COLO668 (cell line): ENCODE results near the gene SH2D3A.
"Not testable (repeated sequence)": the region's sequence is repeated elsewhere in the genome, so short reads cannot be mapped to it uniquely, and the experiment has no call there.

Experiments used
- DNase-seq: peaks from one replicate; lab custom pipeline; 2025; ENCODE audit not compliant: unreplicated experiment; lab: John Stamatoyannopoulos, UW

Gene SH2D3A

DNA sequence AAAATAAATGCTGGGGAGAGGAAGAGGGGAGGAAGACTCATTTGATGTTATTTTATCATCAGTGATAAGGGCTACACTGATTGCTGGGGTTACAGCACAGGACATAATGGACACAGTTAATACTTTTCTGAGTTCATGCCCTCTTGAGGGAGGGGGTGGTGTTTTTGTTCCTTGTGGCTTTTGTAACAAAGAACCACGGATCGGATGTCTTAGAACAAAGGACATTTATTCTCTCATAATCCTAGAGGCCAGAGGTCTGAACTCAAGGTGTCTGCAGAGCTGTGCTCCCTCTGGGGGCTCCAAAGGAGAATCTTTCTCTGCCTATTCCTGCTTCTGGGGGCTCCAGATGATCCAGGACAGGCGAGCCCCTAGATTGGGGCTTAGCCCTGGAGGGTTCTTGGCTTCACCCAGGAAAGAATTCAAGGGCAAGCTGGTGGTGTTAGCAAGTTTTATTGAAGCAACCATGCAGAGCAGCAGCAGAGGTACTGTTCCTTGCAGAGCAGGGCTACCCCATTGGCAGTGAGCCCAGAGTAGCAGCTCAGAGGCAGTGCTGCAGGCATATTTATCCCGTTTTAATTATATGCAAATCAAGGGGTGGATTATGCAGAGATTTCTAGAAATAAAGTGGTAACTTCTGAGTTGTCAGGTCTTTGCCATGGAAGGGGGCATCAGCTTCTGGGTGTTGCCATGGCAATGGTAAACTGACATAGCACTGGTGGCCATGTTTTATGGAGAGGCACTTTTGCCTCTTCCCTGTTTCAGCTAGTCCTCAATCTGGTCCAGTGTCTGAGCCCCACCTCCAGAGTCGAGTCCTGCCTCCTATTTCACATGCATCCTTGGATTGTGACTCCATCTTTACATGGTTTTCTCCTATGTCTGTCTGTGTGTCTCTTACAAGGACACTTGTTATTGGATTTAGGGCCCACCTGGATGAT lies 23.2 kb upstream of the SH2D3A start:
- DNase-seq: no peak

- no peak for DNase-seq
Observed at GRCh38 chr19:6788896-6789295, 21.7 kb upstream of the SH2D3A start.

DNA sequence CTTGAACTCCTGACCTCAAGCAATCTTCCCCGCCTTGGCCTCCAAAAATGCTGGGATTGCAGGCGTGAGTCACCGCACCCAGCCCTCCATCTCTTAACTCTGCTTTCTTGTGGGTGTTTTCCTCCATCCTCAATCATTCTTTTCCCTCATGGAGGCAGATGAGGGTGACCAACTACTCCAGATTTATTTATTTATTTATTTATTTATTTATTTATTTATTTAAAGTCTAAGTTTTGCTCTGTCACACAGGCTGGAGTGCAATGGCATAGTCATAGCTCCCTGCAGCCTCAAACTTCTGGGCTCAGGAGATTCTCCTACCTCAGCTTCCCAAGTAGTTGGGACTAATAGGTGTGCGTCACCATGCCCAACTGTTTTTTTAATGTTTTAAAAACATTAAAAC lies 20.2 kb upstream of the SH2D3A start:
- DNase-seq: no peak

DNA sequence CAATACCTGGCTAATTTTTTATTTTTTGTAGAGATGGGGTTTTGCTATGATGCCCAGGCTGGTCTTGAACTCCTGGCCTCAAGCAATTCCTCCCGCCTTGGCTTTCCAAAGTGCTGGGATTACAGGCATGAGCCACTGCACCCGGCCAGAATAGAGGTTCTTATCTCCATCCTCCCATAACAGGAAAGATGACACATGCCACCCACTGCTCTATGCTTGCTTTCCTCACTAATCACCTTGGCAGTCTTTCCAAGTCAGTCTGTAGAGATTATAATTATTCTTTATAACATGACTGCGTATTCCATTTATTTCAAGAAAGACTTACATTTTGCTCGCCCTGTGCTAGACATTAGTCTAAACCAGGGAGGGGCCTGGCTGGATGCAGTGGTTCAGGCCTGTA lies 12.0 kb upstream of the SH2D3A start:
- no peak for DNase-seq

GRCh38 chr19:6778386-6778785 lies 11.2 kb upstream of the SH2D3A start:
- no peak for DNase-seq

DNA sequence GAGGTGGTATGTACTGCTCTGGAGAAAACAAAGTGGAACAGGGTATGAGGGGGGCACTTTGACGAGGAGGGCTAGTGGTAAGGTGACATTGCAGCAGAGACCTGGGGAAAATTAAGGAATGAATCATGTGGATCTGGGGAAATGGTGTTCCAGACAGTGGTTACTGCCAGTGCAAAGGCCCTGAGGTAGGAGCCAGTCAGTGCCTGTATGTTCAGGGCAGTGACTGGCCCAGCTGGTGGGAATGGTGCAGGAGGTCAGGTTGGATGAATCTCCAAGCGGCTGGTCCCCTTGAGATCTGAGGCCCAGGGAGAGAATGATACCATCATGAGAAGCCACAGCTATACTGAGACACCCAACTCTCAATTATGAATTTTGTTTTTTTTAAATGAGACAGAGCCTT lies 10.2 kb upstream of the SH2D3A start:
- no peak for DNase-seq

DNA sequence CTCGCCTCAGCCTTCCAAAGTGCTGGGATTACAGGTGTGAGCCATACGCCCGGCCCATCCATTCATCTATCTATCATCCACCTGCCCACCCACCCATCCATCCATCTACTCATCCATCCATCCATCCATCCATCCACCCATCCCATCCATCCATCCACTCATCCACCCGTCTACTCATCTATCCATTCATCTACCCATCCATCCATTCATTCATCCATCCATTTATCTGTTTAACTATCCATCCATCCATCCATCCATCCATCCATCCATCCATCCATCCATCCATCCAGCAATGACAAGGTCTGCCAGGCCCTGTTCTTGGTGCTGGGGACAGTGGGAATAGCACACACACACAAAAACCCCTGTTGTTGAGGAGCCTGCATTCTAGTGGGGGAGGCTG lies 9.8 kb upstream of the SH2D3A start:
- no peak for DNase-seq

DNA sequence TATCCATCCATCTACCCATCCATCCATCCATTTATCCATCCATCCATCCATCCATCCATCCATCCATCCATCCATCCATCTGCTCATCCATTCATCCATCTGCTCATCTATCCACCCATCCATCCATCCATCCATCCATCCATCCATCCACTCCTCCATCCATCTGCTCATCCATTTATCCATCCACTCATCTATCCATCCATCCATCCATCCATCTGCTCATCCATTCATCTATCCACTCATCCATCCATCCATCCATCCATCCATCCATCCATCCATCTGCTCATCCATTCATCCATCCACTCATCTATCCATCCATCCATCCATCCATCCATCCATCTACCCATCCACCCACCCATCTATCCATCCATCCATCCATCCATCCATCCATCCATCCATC lies 8.8 kb upstream of the SH2D3A start:
- DNase-seq: not testable (repeated sequence)

- no peak for DNase-seq
Observed at GRCh38 chr19:6774821-6775707, 7.8 kb upstream of the SH2D3A start.

DNA sequence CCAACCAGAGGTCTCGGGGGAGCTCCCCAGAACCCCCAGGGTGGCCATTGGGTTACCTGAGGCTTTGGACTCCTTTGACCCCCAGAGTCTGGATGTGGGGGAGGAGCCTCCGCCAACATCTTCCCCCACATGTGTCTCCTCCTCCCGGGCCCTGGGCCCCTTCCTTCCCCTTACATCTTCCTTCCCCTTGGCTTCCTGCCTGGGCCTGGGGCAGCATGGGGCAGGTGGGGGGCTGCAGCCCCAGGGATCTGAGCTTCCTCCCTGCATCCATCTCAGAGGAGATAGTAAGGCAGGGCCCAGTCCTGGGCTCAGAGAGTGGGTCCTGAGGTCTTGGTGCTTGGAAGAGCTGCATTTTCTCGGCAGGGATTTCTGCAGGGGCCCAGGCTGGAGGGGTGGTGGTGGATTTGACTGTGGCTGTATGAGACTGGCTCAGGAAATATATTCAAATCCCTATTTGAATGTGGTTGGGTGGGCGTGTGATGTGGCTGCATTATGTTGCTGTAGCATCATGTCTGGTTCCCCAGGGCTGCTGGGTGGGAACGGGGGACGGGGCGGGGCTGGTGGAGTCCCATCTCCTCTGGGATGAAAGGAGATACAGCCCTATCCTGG lies 6.2 kb upstream of the SH2D3A start:
- no peak for DNase-seq

- no peak for DNase-seq
Observed at GRCh38 chr19:6772866-6773322, 5.7 kb upstream of the SH2D3A start.

DNA sequence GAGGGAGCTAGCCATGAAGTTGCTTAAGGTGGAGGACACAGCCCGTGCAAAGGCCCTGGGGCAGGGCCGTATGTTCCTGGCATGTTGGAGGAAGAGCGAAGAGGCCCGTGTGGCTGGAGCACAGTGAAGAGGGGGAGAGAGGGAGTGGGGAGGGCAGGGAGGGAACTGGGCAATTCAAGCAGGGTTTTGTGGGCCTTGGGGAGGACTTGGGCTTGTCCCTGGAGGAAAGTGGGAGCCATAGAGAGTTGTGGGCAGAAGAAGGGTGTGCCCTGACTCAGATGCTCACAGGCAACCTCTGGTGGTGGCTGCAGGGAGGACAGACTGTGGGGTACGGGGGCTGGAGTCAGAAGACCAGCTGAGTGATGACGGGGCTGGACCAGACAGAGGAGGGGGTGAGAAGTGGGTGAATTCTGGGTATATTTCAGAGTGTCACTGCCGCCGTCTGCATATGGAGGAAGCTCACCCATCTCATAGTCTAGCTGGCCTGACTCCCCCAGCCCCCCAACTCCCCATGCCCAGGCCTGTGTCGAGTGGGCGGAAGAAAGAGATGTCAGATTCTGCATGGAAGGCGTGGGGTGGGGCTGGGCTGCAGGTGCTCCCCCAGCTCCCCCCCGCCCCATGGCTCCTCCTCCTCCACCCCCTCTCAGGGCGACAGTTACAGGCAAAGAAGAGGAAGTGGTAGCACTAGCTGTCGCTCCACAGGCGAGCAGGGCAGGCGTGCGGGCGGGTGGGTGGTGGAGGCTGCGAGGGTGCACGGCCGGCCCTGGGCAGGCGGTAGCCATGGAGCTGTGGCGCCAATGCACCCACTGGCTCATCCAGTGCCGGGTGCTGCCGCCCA lies 5.0 kb upstream of the SH2D3A start, which contains the start of gene VAV1:
Gene VAV1 (plus strand): TSS at position 681 of the 838 bp plus-strand sequence. CDS start 100 bp downstream, at position 781.
- DNase-seq: peak; percentile 17

GRCh38 chr19:6771648-6772027 lies 4.4 kb upstream of the SH2D3A start:
- not testable (repeated sequence) for DNase-seq

DNA sequence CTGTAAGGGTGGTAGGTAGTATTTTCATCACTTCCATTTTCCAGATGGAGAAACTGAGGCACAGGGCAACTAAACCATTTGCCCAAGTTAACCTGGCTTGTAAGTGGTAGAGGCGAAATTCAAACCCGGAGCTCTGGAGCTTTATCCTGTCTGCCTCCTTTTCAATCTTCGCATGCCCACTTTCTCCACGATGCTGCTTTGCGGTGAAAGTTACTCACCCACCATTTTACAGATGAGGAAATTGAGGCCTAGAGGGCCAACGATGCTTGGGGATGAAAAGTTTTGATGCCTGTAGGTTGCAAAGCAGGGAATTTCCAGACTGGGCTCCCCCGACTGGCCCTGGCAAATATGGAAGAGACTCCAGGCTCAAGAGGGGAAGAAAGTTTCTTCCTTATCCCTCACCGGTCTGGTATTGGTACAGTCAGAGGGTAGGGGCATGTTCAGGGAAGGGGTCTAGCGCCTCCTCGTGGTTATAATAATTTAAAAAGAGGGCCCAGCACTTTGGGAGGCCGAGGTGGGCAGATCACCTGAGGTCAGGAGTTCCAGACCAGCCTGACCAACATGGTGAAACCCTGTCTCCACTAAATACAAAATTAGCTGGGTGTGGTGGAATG lies 1.9 kb upstream of the SH2D3A start:
- DNase-seq: no peak

- no peak for DNase-seq
Observed at GRCh38 chr19:6768236-6768785, 1.1 kb upstream of the SH2D3A start.

GRCh38 chr19:6767081-6767356 lies 216 bp downstream of the SH2D3A start:
- no peak for DNase-seq

GRCh38 chr19:6766357-6767080 lies 716 bp downstream of the SH2D3A start:
- no peak for DNase-seq

DNA sequence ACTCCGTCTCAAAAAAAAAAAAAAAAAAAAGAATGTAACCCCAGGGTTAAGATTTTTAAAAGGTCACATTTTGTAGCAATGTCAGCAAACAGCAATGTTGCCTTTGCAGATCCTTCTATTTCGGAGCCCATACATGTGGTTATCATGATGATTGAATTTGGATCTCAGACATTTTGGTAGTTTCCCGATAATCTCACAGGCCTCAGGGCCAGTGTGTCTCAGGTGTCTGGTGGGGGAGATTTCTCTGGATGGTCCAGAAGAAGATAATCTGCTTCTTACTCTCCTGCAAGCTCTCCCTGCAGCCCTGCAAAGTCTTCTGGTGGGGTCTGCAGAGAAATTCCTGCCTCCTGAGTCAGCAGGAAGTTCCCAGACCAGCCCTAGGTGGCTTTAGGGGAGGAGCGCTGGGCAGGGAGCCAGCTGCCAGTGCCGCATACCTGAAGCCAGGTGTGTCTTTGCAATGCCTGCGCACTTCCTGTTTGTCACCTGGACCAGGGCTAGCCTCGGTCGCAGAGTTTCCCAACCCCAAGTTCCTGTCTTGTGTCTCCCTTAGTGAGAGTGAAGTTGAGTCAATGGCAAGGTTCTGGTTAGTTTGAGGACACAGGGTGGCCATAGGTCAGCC lies 1.4 kb downstream of the SH2D3A start:
- DNase-seq: peak; percentile 87
